ENCODE measurements around the gene FAM53B.

The FAM53B gene

GRCh38 chr10:124607693-124608092 lies 136.5 kb downstream of the FAM53B start:
- no peak for DNase-seq

- DNase-seq: no peak
Observed at GRCh38 chr10:124606822-124607221, 137.4 kb downstream of the FAM53B start.

- DNase-seq: no peak
Observed at GRCh38 chr10:124605856-124606812, 138.0 kb downstream of the FAM53B start.

DNA sequence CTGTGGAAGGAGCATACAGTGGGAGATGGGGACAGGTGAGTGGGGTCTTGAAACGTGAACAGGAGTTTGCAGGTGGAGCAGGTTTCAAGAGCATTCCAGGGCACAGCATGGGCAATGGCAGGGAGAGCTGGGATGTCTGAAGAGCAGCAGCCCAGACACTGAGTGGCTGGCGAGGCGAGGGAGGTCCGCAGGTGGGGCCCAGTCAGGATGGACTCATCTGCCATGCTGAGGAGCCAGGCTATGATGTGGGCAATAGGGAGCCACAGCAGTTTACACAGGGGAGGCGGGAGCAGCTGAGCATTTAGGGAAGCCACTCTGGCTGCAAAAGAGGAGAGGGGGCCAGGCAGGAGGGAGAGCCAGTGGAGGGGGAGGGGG lies 138.7 kb downstream of the FAM53B start:
- DNase-seq: no peak

- no peak for DNase-seq
Observed at GRCh38 chr10:124605001-124605370, 139.2 kb downstream of the FAM53B start.

GRCh38 chr10:124604214-124605000 lies 139.8 kb downstream of the FAM53B start:
- DNase-seq: no peak

DNA sequence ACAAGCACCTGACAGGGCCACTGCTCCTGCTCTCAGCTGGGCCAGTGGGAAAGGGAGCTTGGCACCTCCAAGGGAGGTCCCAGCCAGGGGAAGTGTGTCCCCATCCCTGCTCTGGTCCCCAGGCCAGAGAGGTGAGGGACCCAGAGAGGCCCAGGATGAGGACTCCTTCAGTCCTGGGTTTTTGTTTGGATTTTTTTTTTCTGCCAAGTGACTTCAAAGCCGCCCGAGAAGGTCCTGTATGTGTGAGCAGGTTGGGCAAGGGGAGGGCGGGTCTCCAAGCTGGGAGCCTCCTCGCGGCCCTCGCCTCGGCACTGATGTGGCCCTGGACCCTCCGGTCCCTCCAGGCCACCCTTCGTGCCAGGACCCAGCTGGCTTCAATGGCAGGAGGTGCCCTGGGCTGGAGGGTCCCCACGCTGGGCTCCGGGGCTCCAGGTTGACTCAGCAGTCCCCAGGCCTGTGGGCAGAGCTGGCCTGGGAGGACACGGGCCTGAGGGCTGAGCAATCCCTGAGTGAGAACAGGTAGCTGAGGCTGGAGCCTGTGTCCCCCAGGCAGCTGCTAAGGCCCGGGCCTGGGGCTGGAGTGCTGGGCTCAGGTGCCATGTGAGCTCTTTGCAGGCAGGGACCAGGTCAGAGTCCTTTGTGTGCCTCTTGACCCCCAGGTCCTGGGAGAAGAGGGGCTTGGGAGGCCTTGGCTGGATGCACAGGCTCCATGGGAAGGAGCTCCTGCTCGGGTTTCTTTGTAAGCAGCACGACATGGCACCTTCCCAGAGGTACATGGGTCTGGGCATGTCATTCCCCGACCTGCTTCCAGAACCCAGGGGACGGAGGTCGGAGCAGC lies 140.6 kb downstream of the FAM53B start:
- no peak for DNase-seq

DNA sequence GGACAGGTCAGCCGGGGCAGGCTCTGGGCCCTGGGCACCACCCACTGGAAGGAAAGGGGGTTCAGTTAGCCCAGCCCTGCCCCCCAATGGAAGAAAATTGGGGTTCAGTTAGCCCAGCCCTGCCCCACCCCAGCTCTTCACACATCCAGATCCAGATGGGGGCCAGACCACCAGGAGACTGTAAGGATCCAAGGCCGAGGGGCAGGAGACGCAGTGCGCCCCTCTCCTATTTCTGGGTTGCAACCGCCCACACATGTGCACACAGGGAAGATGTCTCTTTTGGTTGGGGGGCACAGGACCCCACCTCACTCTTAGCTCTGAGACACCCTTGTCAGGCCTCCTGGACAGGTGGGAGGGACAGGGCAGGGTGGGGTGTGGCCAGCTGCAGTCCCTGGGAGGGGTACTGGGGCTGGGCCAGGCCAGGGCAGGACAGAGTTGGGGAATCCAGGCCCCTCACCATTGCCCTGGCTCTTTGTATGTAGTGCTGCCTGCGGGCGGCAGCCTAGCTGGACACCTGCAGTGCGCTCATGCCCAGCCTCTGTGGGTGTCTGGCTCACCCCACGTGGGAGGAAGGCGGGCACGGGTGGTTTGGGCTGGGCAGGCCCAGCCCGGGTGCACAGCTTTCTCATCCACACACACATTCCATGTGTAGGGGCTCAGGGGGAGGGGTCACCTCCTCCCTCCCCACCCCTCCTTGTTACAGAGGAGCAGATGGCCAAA lies 141.4 kb downstream of the FAM53B start:
- DNase-seq: no peak

- no peak for DNase-seq
Observed at GRCh38 chr10:124602121-124602561, 142.0 kb downstream of the FAM53B start.

GRCh38 chr10:124601431-124602120 lies 142.6 kb downstream of the FAM53B start:
- no peak for DNase-seq

- no peak for DNase-seq
Observed at GRCh38 chr10:124601016-124601415, 143.2 kb downstream of the FAM53B start.

DNA sequence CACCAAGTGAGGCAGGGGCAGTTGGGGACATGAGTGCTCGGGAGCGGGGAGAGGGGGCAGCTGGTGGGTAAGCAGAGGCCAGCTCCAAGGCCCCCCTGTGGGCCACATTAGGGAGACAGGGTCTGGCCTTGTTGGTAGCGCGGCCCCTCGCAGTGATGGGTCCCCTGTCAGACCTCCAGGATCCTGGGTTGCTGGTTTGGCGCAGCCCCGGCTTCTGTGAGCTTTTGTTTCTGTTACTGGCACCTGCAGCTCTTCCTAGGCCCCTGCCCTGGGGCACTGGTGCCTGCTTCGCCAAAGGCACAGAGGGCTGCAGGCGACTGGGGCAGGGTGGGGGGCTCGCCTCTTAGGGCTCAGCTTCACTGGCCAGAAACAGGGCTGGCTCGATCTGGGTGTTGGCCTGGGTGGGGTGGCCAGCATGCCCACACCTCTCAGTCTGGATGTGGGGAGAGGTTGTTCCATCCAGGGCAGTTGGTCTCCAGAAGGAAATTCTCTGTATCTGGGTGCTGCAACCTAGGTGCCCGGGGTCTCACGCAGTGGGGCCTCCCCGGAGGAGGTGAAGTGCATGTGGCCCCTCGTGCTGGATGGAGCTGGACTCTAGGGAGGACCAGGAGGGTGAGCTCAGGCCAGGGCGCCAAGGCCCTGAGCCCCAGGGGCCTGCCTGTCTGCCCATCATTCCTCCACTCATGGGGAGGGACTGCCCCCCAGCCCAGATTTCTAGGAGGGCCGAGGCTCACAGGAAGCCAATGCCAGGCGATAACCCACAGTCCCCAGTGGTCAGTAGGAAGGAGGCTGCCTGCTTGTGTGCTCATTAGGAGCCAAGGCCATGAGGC lies 143.9 kb downstream of the FAM53B start:
- no peak for DNase-seq

GRCh38 chr10:124599588-124600050 lies 144.6 kb downstream of the FAM53B start:
- no peak for DNase-seq

GRCh38 chr10:124598773-124599587 lies 145.2 kb downstream of the FAM53B start:
- no peak for DNase-seq

- DNase-seq: no peak
Observed at GRCh38 chr10:124598196-124598595, 146.0 kb downstream of the FAM53B start.

GRCh38 chr10:124597846-124598165 lies 146.4 kb downstream of the FAM53B start:
- DNase-seq: no peak

DNA sequence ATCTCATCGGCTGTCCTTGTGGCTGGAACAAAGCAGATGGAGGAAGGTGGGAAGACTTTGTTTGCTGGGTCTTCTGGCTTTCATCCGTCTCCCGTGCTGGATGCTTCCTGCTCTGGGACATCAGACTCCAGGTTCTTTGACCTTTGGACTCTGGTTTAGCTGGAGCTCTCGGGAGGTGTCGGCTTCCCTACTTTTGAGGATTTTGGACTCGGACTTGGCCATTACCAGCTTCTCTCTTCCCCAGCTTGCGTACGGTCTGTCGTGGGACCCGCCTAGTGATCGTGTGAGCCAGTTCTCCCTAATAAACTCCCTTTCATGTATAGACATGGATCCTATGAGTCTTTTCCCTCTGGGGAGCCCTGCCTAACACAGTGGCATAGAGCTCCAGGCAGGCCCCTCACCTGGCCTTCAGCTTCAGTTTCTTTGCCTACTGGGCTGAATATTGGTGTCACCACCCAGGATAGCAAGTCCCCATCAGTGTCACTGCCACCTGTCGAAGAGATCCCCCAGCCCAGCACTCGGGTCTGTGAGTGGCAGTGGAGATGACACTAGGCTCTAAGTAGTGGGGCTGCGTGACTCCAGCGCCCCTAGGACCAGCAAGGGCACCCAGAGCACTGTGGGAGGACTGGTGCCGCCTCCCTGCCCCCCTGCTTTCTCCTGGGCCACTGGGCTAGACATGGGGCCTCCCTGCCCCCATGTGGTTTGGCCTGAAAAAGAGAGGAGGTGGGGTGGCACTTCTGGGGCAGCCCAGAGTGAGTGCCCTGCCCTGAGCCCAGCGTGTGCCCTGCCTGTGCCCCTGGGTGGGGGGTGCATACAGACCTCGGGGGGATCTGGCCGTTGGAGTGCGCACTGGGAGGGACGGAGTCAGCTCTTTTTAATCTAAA lies 147.0 kb downstream of the FAM53B start:
- DNase-seq: no peak

- no peak for DNase-seq
Observed at GRCh38 chr10:124596116-124596785, 147.9 kb downstream of the FAM53B start.

Data from DMS153 (cell line).